G401.6 (cell line): ENCODE measurements around the gene RASD2.

Experiments used
- FAIRE-seq: peaks from 2 replicates; lab custom pipeline; 2012; peaks lifted over from hg19 to GRCh38; lab: Jason Lieb, UNC

Gene RASD2

GRCh38 chr22:35560366-35560765 lies 19.7 kb downstream of the RASD2 start:
- no peak for FAIRE-seq

GRCh38 chr22:35560824-35561223 lies 20.2 kb downstream of the RASD2 start:
- no peak for FAIRE-seq

GRCh38 chr22:35561796-35562526 lies 21.3 kb downstream of the RASD2 start:
- no peak for FAIRE-seq

- FAIRE-seq: no peak
These were observed 22.6 kb downstream of the RASD2 start for GRCh38 chr22:35563211-35563610.

GRCh38 chr22:35564975-35565867 lies 24.6 kb downstream of the RASD2 start:
- FAIRE-seq: no peak

- no peak for FAIRE-seq
These were observed 26.9 kb downstream of the RASD2 start for GRCh38 chr22:35567351-35568141.

GRCh38 chr22:35568751-35569739 lies 28.4 kb downstream of the RASD2 start:
- no peak for FAIRE-seq

GRCh38 chr22:35569916-35570315 lies 29.3 kb downstream of the RASD2 start:
- FAIRE-seq: no peak

GRCh38 chr22:35570686-35571194 lies 30.1 kb downstream of the RASD2 start:
- FAIRE-seq: no peak

- no peak for FAIRE-seq
These were observed 31.9 kb downstream of the RASD2 start for GRCh38 chr22:35572556-35572955.

- no peak for FAIRE-seq
These were observed 34.6 kb downstream of the RASD2 start for GRCh38 chr22:35575116-35575748.

- no peak for FAIRE-seq
These were observed 36.0 kb downstream of the RASD2 start for GRCh38 chr22:35576671-35577070.

GRCh38 chr22:35577799-35578659 lies 37.4 kb downstream of the RASD2 start:
- no peak for FAIRE-seq

GRCh38 chr22:35578836-35579575 lies 38.4 kb downstream of the RASD2 start:
- FAIRE-seq: no peak

GRCh38 chr22:35580351-35581022 lies 39.9 kb downstream of the RASD2 start:
- no peak for FAIRE-seq

- FAIRE-seq: no peak
These were observed 40.4 kb downstream of the RASD2 start for GRCh38 chr22:35581023-35581413.

- FAIRE-seq: no peak
These were observed 41.7 kb downstream of the RASD2 start for GRCh38 chr22:35582218-35582860.
